Activated naive CD4-positive, alpha-beta T cell treated with anti-CD3 and anti-CD28 coated beads for 36 hours (primary cell): ENCODE data around the gene ARF5. TPM values are rescaled to one million over a fixed set of nuclear protein-coding genes. Genes with fewer than 3 reads are reported as not detected.

Experiments used
- CTCF ChIA-PET: fragments of 350-600 bp; sonication (Branson Sonifier 250); formaldehyde crosslinking; loops from one replicate; lab custom pipeline; 2021; ENCODE audit warnings: antibody characterized with exemption; lab: Charles Lee
- DNase-seq: peaks from one replicate; pipeline ENCODE4 v3.0.0-alpha.2; 2020
- H3K27ac Mint-ChIP-seq: one replicate; pipeline ENCODE4 v1.8.0; 2021; ENCODE audit warnings: mild to moderate bottlenecking, mixed read lengths
- H3K27me3 Mint-ChIP-seq: one replicate; pipeline ENCODE4 v1.8.0; 2021; ENCODE audit warnings: low read depth, mixed read lengths
- H3K36me3 Mint-ChIP-seq: one replicate; pipeline ENCODE4 v1.8.0; 2021; ENCODE audit warnings: low read depth, mixed read lengths
- H3K4me1 Mint-ChIP-seq: one replicate; pipeline ENCODE4 v1.8.0; 2021; ENCODE audit warnings: low read depth, mixed read lengths
- H3K4me3 Mint-ChIP-seq: one replicate; pipeline ENCODE4 v1.8.0; 2021; ENCODE audit warnings: mild to moderate bottlenecking, moderate library complexity, mixed read lengths
- H3K9me3 Mint-ChIP-seq: one replicate; pipeline ENCODE4 v1.8.0; 2021; ENCODE audit warnings: mixed read lengths
- intact Hi-C: fragments of 100-400 bp; cut with micrococcal nuclease; formaldehyde crosslinking; loops from one replicate; pipeline ENCODE4 v1.15.1; 2023
- total RNA-seq, 2 experiments: library from RNA; stranded (reverse); gene quantifications; one replicate each; pipeline ENCODE4 v1.2.3, GENCODE V29; 2021

The ARF5 gene
- total RNA-seq, 2 experiments from 2014 or later: 109 to 115 TPM

DNA sequence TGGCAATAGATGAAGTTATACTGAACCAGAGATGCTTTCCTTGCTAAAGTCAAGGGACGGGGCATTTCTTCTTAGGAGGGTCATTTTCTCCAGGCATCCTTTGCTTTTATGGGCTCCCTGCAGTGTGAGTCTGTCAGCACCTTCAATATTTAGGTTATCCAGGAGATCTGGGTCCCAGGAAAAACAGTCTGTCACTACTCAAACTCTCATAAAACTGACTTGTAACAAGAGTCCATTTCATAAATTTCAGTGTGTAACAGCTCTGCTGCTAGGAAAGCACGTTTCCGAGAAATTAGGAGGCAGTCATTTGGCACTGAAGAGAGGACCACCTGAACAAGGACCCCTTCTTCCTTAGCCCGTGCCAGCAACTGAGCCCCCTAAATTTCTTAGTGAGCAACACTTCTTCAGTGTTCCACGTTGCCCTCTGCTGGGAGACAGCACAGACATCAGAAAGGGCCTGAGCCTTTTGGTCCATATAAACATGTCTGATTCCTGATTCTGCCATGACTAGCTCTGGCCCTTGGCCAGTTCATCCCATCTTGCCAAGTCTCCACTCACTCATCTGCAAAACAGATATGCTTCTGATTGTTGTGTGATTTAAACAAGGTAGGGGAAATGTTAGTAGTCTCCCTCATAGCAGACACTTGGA lies 10.1 kb upstream of the ARF5 start:
- CTCF ChIA-PET: interaction anchor here (1.4 kb wide), 1 partner anchor 130 kb away, joined by 4 read pairs; no protein-coding TSS in a partner anchor
- H3K36me3 Mint-ChIP-seq: peaks cover 19% of the 10 kb centered on the region

GRCh38 chr7:127578711-127579275 lies 9.4 kb upstream of the ARF5 start:
- Mint-ChIP-seq H3K27ac (no peak overlapping the region), H3K9me3 (no peaks in the 10 kb centered on the region), H3K27me3 (no peaks in the 10 kb centered on the region), H3K36me3 (peaks cover 21% of the 10 kb centered on the region), H3K4me3 (no peak overlapping the region), H3K4me1 (peaks cover 37% of the 10 kb centered on the region)
- CTCF ChIA-PET: interaction anchor here (0.6 to 1.4 kb wide), 2 partner anchors 72 to 129 kb away, joined by 3 to 4 read pairs; no protein-coding TSS in a partner anchor
- no peak for DNase-seq
- intact Hi-C loops: loop anchor here (2.0 kb wide), 1 partner anchor 232 kb away; no protein-coding TSS in a partner anchor

More for the DNA sequence above, 10.1 kb upstream of the ARF5 start:
- intact Hi-C loops: loop anchor here (2.0 kb wide), 1 partner anchor 231 kb away; no protein-coding TSS in a partner anchor
- Mint-ChIP-seq H3K9me3 (no peaks in the 10 kb centered on the region), H3K27me3 (no peaks in the 10 kb centered on the region), H3K4me3 (no peak overlapping the region), H3K4me1 (peaks cover 30% of the 10 kb centered on the region), H3K27ac (no peak overlapping the region)
- DNase-seq: no peak

DNA sequence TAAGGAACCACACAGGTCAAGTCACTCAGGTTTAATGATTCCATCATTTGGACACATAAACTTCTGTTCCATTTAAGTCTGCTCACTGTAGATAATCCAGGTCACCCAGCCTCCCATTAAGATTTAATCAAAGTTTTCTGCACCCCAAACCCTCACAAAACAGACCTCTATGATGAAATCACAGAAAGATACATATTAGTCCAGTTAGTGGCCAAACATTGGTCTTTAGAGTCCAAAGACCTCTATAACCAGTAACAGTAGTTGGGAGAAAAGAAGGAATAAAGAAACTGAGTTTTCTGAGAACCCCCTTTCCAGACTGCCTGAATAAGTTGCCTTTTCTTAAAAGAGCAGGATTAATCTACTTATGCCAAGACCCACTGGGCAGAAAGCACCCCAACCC lies 7.6 kb upstream of the ARF5 start:
- Mint-ChIP-seq H3K4me3 (no peak overlapping the region), H3K4me1 (peaks cover 49% of the 10 kb centered on the region), H3K27ac (no peak overlapping the region), H3K36me3 (peaks cover 21% of the 10 kb centered on the region), H3K9me3 (no peaks in the 10 kb centered on the region), H3K27me3 (no peaks in the 10 kb centered on the region)
- intact Hi-C loops: loop anchor here (10.0 kb wide), 1 partner anchor 624 kb away; no protein-coding TSS in a partner anchor
- CTCF ChIA-PET: interaction anchor here (0.6 kb wide), 1 partner anchor 189 kb away, joined by 3 read pairs; no protein-coding TSS in a partner anchor
- DNase-seq: no peak

DNA sequence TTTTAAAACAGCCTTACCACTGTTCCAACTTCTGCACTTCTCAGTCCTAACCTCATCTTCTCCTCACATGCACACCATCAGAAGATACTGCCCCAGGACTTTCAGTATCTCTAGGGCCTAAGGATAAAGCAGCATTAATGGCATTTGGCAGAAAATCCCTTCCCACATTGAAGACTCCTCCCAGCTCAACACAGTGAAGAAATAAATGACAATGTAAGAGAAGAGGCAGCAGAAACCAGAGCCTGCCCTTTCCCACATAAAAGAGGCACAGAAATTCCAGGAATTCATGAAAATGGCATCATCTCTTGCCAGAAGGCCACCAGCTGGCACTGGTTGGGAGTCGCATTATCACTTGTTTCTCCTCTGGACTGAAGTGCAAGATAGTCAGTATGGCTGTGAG lies 6.5 kb upstream of the ARF5 start:
- Mint-ChIP-seq H3K4me1 (peaks cover 57% of the 10 kb centered on the region), H3K4me3 (no peak overlapping the region), H3K9me3 (no peaks in the 10 kb centered on the region), H3K36me3 (peaks cover 21% of the 10 kb centered on the region), H3K27me3 (no peaks in the 10 kb centered on the region), H3K27ac (no peak overlapping the region)
- intact Hi-C loops: loop anchor here (10.0 kb wide), 1 partner anchor 623 kb away; no protein-coding TSS in a partner anchor
- CTCF ChIA-PET: interaction anchor here (0.9 kb wide), 1 partner anchor 13 kb away, joined by 3 read pairs; no protein-coding TSS in a partner anchor
- DNase-seq: no peak

DNA sequence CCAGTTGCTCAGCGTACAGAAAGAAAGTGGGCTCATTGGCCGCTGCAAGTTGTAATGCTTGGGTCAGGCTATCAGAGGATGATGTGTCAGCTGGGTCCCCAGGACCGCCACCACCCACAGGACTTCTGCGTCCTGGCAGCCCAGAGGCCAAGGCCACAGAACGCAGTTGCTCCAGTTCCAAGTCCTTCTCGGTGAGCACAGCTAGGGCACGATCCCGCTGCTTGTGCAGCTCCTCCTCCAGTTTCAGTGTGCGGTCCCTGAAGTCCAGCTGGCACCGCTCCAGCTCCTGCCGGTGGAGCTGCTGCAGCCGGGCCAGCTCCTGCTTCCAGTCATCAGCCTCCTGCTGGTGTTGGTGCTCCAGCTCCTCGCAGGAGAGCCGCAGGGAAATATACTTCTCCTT lies 5.8 kb upstream of the ARF5 start:
- no peak overlapping the region for H3K27ac Mint-ChIP-seq
- intact Hi-C loops: loop anchor here (10.0 kb wide), 1 partner anchor 622 kb away; no protein-coding TSS in a partner anchor
- peaks cover 57% of the 10 kb centered on the region for H3K4me1 Mint-ChIP-seq
- H3K27me3 Mint-ChIP-seq: no peaks in the 10 kb centered on the region
- CTCF ChIA-PET: interaction anchor here (0.6 to 0.9 kb wide), 2 partner anchors 12 to 21 kb away, joined by 3 read pairs; no protein-coding TSS in a partner anchor
- H3K4me3 Mint-ChIP-seq: no peak overlapping the region
- H3K9me3 Mint-ChIP-seq: no peaks in the 10 kb centered on the region
- peaks cover 21% of the 10 kb centered on the region for H3K36me3 Mint-ChIP-seq
- DNase-seq: no peak

DNA sequence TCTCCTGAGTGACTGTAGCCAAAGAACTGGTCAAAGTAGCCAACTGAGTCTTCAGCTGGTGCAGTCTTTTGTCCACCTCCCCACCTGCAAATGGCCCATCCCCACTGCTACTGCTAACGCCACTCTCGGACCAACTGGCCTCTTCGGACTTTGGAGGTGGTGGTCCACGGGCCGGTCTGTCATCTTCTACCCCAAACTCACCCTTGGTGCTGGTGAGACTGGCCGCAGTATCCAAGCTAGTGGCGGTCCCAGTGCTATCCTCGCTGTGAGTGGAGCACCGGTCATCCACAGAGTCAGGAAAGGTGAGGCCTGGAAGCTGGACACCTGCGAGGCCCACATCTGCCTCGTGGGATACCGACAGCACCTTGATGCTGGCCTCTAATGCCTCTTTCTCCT lies 3.6 kb upstream of the ARF5 start:
- intact Hi-C loops: loop anchor here (1.0 to 10.0 kb wide), 7 partner anchors 192 to 759 kb away; partner anchors contain the start of genes GRM8, LRRC4, RBM28 and ZNF800

DNA sequence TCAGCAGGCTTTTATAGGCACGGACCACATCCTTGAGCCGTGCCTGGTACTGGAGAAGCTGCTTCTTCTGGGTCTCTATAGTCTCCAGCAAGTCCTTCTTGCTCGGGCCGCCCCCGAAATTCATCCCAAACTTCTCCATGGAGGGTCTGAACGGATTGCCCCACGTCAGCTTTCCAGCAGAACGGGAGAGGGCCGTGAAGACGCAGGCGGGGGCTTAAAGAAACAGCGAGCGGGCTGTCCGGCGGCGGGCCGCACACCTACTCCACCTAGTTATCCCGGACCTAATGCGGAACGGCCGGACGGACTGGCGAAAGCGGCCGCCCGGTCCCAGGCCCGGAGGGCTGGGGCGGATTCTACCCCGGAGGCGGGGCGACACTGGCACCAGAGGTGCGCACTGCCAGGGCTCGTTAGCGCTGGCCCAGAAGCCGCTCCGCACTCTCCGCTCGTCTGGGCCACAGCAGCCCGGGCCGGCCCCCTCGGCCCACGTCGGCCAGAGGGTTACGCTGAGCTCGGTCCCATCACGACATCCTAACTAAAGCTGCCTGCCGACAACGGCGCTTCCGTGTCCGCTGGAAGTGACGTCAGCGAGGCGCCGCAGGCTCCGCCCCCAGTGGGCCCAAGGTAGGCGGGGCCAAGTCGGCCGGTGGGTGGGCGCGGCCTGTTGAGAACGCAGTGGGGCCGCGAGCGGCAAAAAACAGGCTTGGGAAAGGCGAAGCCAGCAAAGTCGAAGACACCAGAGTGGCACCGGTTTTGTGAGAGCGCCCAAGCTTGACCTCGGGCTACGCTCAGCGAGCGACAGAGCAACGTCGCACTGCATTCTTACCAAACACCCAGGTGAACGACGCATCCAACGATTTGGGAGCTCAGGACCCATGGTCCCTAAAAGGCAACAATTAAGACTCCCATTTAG lies 2.9 kb upstream of the ARF5 start, which contains the start of gene GCC1:
TSS of gene GCC1 (minus strand) at position 553 of the 910 bp plus-strand sequence. CDS start at position 139, 414 bp downstream.
- no peaks in the 10 kb centered on the region for H3K9me3 Mint-ChIP-seq
- peaks cover 17% of the 10 kb centered on the region for H3K36me3 Mint-ChIP-seq
- H3K4me3 Mint-ChIP-seq: peak within 1 kb of the TSS; percentile 89
- intact Hi-C loops: loop anchor here (1.0 to 10.0 kb wide), 7 partner anchors 193 to 758 kb away; partner anchors contain the start of genes GRM8, LRRC4, RBM28 and ZNF800
- no peaks in the 10 kb centered on the region for H3K27me3 Mint-ChIP-seq
- DNase-seq: peak; percentile 94
- H3K27ac Mint-ChIP-seq: peak within 1 kb of the TSS; percentile 70
- peaks cover 66% of the 10 kb centered on the region for H3K4me1 Mint-ChIP-seq
- CTCF ChIA-PET: interaction anchor here (0.8 to 0.9 kb wide), 2 partner anchors 138 to 237 kb away, joined by 3 to 4 read pairs; no protein-coding TSS in a partner anchor

More for the DNA sequence above, 3.6 kb upstream of the ARF5 start:
- Mint-ChIP-seq H3K27ac (peak overlapping the region; percentile 69), H3K27me3 (no peaks in the 10 kb centered on the region), H3K4me3 (peak overlapping the region; percentile 89), H3K9me3 (no peaks in the 10 kb centered on the region), H3K36me3 (peaks cover 18% of the 10 kb centered on the region), H3K4me1 (peaks cover 65% of the 10 kb centered on the region)
- no peak for DNase-seq
- CTCF ChIA-PET: interaction anchor here (1.1 kb wide), 1 partner anchor 12 kb away, joined by 3 read pairs; no protein-coding TSS in a partner anchor

GRCh38 chr7:127586346-127586745 lies 1.9 kb upstream of the ARF5 start:
- H3K9me3 Mint-ChIP-seq: no peaks in the 10 kb centered on the region
- peaks cover 20% of the 10 kb centered on the region for H3K36me3 Mint-ChIP-seq
- no peak for DNase-seq
- CTCF ChIA-PET: interaction anchor here (0.9 kb wide), 1 partner anchor 238 kb away, joined by 3 read pairs; no protein-coding TSS in a partner anchor
- no peak overlapping the region for H3K27ac Mint-ChIP-seq
- H3K4me1 Mint-ChIP-seq: peaks cover 55% of the 10 kb centered on the region
- H3K27me3 Mint-ChIP-seq: no peaks in the 10 kb centered on the region
- intact Hi-C loops: loop anchor here (5.0 to 10.0 kb wide), 5 partner anchors 271 to 618 kb away; partner anchors contain the start of genes GRM8 and LRRC4
- peak overlapping the region; percentile 71 for H3K4me3 Mint-ChIP-seq

- peaks cover 43% of the 10 kb centered on the region for H3K4me1 Mint-ChIP-seq
- no peaks in the 10 kb centered on the region for H3K27me3 Mint-ChIP-seq
- CTCF ChIA-PET: no interaction called here
- intact Hi-C loops: loop anchor here (1.0 to 10.0 kb wide), 8 partner anchors 64 to 617 kb away; partner anchors contain the start of genes GRM8 and LRRC4
- no peak overlapping the region for H3K27ac Mint-ChIP-seq
- peaks cover 20% of the 10 kb centered on the region for H3K36me3 Mint-ChIP-seq
- DNase-seq: no peak
- no peaks in the 10 kb centered on the region for H3K9me3 Mint-ChIP-seq
- H3K4me3 Mint-ChIP-seq: peak overlapping the region; percentile 71
These were observed 570 bp upstream of the ARF5 start for GRCh38 chr7:127587663-127588018.

DNA sequence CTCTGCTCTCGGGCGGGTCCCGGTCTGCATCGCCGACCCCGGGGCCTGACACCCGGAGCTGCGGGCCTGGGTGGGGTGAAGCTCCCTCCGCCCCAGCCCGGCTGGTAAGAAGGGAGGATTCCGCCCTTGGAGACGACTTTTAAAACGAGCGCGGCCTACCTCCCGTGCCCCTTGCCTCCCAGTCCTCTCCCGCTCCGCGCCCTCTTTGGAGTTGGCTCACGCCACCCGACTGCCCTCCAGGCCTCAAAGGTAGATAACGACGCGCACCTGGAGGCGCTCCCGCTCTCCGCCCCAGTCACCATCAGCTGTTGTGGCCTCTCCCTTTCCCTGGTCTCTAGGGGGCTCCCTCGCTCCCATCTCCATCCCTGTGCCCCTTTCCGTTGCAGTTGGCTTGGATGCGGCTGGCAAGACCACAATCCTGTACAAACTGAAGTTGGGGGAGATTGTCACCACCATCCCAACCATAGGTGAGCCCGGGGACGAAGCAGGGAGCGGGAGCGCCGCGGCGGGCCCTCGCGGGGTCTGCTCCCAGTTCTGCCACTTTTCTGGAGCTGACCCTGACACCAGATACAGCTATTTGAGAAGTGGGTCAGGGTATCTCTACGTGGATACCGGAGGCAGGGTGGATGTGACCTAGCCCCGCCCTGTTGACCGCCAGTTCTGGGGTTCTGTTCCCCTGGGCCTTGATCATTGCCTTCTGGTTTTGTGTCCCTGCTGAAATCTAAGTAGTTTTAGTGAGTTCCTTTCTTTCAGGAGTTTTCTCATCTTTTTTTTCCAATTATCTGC lies 679 bp downstream of the ARF5 start:
- no peaks in the 10 kb centered on the region for H3K27me3 Mint-ChIP-seq
- peak overlapping the region; percentile 98 for H3K4me3 Mint-ChIP-seq
- peak; percentile 52 for DNase-seq
- CTCF ChIA-PET: interaction anchor here (1.3 to 1.5 kb wide), 3 partner anchors 16 to 66 kb away, joined by 3 to 4 read pairs (median 3); no protein-coding TSS in a partner anchor
- H3K27ac Mint-ChIP-seq: peak overlapping the region; percentile 82
- H3K9me3 Mint-ChIP-seq: no peaks in the 10 kb centered on the region
- intact Hi-C loops: loop anchor here (1.0 to 10.0 kb wide), 8 partner anchors 62 to 616 kb away; partner anchors contain the start of genes GRM8 and LRRC4
- H3K36me3 Mint-ChIP-seq: peaks cover 13% of the 10 kb centered on the region
- H3K4me1 Mint-ChIP-seq: peaks cover 31% of the 10 kb centered on the region
